Endodermal cell (in vitro differentiated cells): Measurements from ENCODE around the gene PCDHB2. TPM values are rescaled to one million over a fixed set of nuclear protein-coding genes. Genes with fewer than 3 reads are reported as not detected.
A peak's percentile ranks its signal among the peaks of the same experiment; 100 is the strongest.
"Not testable (repeated sequence)": the region's sequence is repeated elsewhere in the genome, so short reads cannot be mapped to it uniquely, and the experiment has no call there.

Source experiments
- DNase-seq: peaks from one replicate; pipeline ENCODE4 v3.0.0-alpha.2; 2017
- H3K27ac ChIP-seq: 2 replicates; pipeline ENCODE4 v1.5.1; 2013; ENCODE audit warnings: mild to moderate bottlenecking, low read depth, low read length, moderate library complexity
- H3K27me3 ChIP-seq: 2 replicates; pipeline ENCODE4 v1.6.1; 2013; ENCODE audit warnings: mild to moderate bottlenecking, low read length, moderate library complexity; ENCODE audit not compliant: insufficient read depth, control insufficient read depth, poor library complexity, severe bottlenecking
- H3K36me3 ChIP-seq: 2 replicates; pipeline ENCODE4 v1.7.0; 2013; ENCODE audit warnings: mild to moderate bottlenecking, low read length, moderate library complexity; ENCODE audit not compliant: control insufficient read depth, insufficient read depth
- H3K4me1 ChIP-seq: one replicate; pipeline ENCODE4 v1.7.0; 2013; ENCODE audit warnings: low read length; ENCODE audit not compliant: control insufficient read depth, insufficient read depth
- H3K4me3 ChIP-seq: 2 replicates; pipeline ENCODE4 v1.5.1; 2013; ENCODE audit warnings: mild to moderate bottlenecking, low read length, moderate library complexity
- H3K9ac ChIP-seq: 2 replicates; pipeline ENCODE4 v1.6.1; 2013; ENCODE audit warnings: mild to moderate bottlenecking, low read length, moderate library complexity; ENCODE audit not compliant: poor library complexity, severe bottlenecking; ENCODE audit errors: extremely low read depth
- H3K9me3 ChIP-seq: 2 replicates; pipeline ENCODE4 v1.6.1; 2013; ENCODE audit warnings: mild to moderate bottlenecking, low read length, moderate library complexity; ENCODE audit not compliant: control insufficient read depth
- H3K27ac Mint-ChIP-seq: 2 replicates; pipeline ENCODE4 v1.8.0; 2020; ENCODE audit warnings: mixed read lengths
- H3K27me3 Mint-ChIP-seq: 2 replicates; pipeline ENCODE4 v1.8.0; 2021; ENCODE audit warnings: mild to moderate bottlenecking, mixed read lengths; ENCODE audit not compliant: insufficient read depth
- H3K36me3 Mint-ChIP-seq: 2 replicates; pipeline ENCODE4 v1.8.0; 2020; ENCODE audit warnings: low read depth, mixed read lengths
- H3K4me1 Mint-ChIP-seq: 2 replicates; pipeline ENCODE4 v1.8.0; 2020; ENCODE audit warnings: mixed read lengths
- H3K4me3 Mint-ChIP-seq: 2 replicates; pipeline ENCODE4 v1.8.0; 2020; ENCODE audit warnings: mild to moderate bottlenecking, moderate library complexity, mixed read lengths
- H3K9me3 Mint-ChIP-seq: 2 replicates; pipeline ENCODE4 v1.8.0; 2020; ENCODE audit warnings: mild to moderate bottlenecking, mixed read lengths
- WGBS, 2 experiments: methylation state at CpG; one replicate each; pipeline versions ENCODE4 v1.1.5 to v1.1.7; 2013; ENCODE audit warnings: missing lambda C conversion rate in 2 of 2, mixed read lengths in 1 of 2; ENCODE audit not compliant: insufficient coverage in 1 of 2, insufficient read length in 1 of 2; 5-methylcytosine and 5-hydroxymethylcytosine counted together
- total RNA-seq, 2 donors: library from RNA; stranded (reverse); fragmentation: NEBNext Ultra II Directional in 1 of 2; extraction: Animal tissue kit (Norgen Biotek cat#: 25700) in 1 of 2; gene quantifications; 2 replicates in 1 of 2; 3 replicates in 1 of 2; pipeline ENCODE4 v1.2.1, GENCODE V29; 2021
- TF ChIP-seq, protein P1 (sequence below): fragments of 200-600 bp; sonication (generic); conservative IDR thresholded peaks from 2 replicates; pipeline ENCODE4 v1.5.0; 2021; ENCODE audit warnings: antibody characterized with exemption, mild to moderate bottlenecking

PCDHB2 gene
- total RNA-seq, 2 donors from 2014 or later: 28.4 to 32.1 TPM

DNA sequence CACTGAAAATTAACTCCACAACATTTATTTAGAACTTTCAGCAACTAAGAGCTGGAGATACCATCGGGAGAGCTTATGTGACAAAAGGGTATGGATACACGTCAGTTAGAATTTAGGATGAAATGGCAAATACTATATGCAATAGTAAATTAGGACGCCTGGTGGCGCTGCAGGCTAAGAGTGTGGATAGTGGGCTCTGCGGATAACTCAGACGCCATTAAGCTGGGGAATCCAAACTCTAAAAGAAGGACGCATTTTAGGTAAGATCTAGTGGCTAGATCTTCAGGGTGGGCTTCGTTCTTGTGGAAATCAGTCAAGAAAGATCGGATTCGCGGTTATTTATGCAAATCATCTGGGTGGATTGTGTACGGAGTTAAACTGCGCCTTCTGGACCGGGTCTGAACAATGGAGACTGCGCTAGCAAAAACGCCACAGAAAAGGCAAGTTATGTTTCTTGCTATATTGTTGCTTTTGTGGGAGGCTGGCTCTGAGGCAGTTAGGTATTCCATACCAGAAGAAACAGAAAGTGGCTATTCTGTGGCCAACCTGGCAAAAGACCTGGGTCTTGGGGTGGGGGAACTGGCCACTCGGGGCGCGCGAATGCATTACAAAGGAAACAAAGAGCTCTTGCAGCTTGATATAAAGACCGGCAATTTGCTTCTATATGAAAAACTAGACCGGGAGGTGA is 40.8 kb downstream of the PCDHB2 start, which contains the start of gene PCDHB5:
TSS of gene PCDHB5 (plus strand) at position 177 of the 688 bp plus-strand sequence. CDS start at position 406, 229 bp downstream.
- no peaks in the 10 kb centered on the region for H3K27me3 Mint-ChIP-seq
- peak; percentile 91 for DNase-seq
- TF ChIP-seq, protein P1, sequence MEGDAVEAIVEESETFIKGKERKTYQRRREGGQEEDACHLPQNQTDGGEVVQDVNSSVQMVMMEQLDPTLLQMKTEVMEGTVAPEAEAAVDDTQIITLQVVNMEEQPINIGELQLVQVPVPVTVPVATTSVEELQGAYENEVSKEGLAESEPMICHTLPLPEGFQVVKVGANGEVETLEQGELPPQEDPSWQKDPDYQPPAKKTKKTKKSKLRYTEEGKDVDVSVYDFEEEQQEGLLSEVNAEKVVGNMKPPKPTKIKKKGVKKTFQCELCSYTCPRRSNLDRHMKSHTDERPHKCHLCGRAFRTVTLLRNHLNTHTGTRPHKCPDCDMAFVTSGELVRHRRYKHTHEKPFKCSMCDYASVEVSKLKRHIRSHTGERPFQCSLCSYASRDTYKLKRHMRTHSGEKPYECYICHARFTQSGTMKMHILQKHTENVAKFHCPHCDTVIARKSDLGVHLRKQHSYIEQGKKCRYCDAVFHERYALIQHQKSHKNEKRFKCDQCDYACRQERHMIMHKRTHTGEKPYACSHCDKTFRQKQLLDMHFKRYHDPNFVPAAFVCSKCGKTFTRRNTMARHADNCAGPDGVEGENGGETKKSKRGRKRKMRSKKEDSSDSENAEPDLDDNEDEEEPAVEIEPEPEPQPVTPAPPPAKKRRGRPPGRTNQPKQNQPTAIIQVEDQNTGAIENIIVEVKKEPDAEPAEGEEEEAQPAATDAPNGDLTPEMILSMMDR: peak; percentile 91
- 85 to 86% methylated on average over 18 to 22 of the region's 22 CpGs for WGBS, 2 experiments
- Histone ChIP-seq H3K27ac (no peak within 1 kb of the TSS), H3K9me3 (peaks cover 39% of the 10 kb centered on the region), H3K4me1 (no peaks in the 10 kb centered on the region), H3K9ac (no peak within 1 kb of the TSS), H3K27me3 (no peaks in the 10 kb centered on the region), H3K4me3 (peak within 1 kb of the TSS; percentile 12), H3K36me3 (no peaks in the 10 kb centered on the region)
- H3K27ac Mint-ChIP-seq: peak within 1 kb of the TSS; percentile 99
- peaks cover 64% of the 10 kb centered on the region for H3K9me3 Mint-ChIP-seq
- peaks cover 40% of the 10 kb centered on the region for H3K36me3 Mint-ChIP-seq
- peak within 1 kb of the TSS; percentile 92 for H3K4me3 Mint-ChIP-seq
- H3K4me1 Mint-ChIP-seq: no peaks in the 10 kb centered on the region

DNA sequence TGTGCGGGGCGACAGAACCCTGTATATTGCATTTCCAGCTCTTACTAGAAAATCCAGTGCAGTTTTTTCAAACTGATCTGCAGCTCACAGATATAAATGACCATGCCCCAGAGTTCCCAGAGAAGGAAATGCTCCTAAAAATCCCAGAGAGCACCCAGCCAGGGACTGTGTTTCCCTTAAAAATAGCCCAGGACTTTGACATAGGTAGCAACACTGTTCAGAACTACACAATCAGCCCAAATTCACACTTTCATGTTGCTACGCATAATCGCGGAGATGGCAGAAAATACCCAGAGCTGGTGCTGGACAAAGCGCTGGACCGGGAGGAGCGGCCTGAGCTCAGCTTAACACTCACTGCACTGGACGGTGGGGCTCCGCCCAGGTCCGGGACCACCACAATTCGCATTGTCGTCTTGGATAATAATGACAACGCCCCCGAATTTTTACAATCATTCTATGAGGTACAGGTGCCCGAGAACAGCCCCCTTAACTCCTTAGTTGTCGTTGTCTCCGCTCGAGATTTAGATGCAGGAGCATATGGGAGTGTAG is 41.4 kb downstream of the PCDHB2 start:
- no peak overlapping the region for H3K9ac ChIP-seq
- H3K27me3 ChIP-seq: no peaks in the 10 kb centered on the region
- no peak overlapping the region for H3K4me3 ChIP-seq
- TF ChIP-seq, protein P1: no peak
- no peaks in the 10 kb centered on the region for H3K36me3 ChIP-seq
- Mint-ChIP-seq H3K36me3 (peaks cover 40% of the 10 kb centered on the region), H3K4me1 (no peaks in the 10 kb centered on the region), H3K27me3 (no peaks in the 10 kb centered on the region), H3K27ac (peak overlapping the region; percentile 99), H3K9me3 (peaks cover 61% of the 10 kb centered on the region), H3K4me3 (peak overlapping the region; percentile 92)
- H3K27ac ChIP-seq: no peak overlapping the region
- H3K4me1 ChIP-seq: no peaks in the 10 kb centered on the region
- H3K9me3 ChIP-seq: peaks cover 39% of the 10 kb centered on the region
- DNase-seq: peak; percentile 48
- WGBS, 2 experiments: 94% methylated on average over 17 to 19 of the region's 19 CpGs

DNA sequence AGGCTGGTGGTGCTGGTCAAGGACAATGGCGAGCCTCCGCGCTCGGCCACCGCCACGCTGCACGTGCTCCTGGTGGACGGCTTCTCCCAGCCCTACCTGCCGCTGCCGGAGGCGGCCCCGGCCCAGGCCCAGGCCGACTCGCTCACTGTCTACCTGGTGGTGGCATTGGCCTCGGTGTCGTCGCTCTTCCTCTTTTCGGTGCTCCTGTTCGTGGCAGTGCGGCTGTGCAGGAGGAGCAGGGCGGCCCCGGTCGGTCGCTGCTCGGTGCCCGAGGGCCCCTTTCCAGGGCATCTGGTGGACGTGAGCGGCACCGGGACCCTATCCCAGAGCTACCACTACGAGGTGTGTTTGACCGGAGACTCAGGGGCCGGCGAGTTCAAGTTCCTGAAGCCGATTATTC is 42.9 kb downstream of the PCDHB2 start:
- H3K36me3 ChIP-seq, H3K9ac ChIP-seq, H3K4me3 ChIP-seq, H3K4me1 Mint-ChIP-seq, H3K27ac ChIP-seq, H3K27me3 ChIP-seq, DNase-seq, H3K4me1 ChIP-seq, H3K27ac Mint-ChIP-seq, H3K27me3 Mint-ChIP-seq: not testable (repeated sequence)
- H3K36me3 Mint-ChIP-seq: peaks cover 40% of the 10 kb centered on the region
- H3K9me3 Mint-ChIP-seq: peaks cover 58% of the 10 kb centered on the region
- WGBS, 2 experiments: 93 to 97% methylated on average over 12 to 29 of the region's 34 CpGs
- H3K4me3 Mint-ChIP-seq: peak overlapping the region; percentile 27
- H3K9me3 ChIP-seq: peaks cover 31% of the 10 kb centered on the region

Other genes starting within 250 kb of the PCDHB2 start
- 1 to 10 TPM in 1 of 2 donors, under 1 TPM in 1; 0.60 to 2.6 TPM for gene PCDHA9, start 246.2 kb upstream of the PCDHB2 start, total RNA-seq
- gene PCDHA10, start 238.7 kb upstream of the PCDHB2 start, total RNA-seq: 10 to 100 TPM; 10.2 to 17.7 TPM
- 10 to 100 TPM in 1 of 2 donors, 1 to 10 TPM in 1; 4.7 to 11.7 TPM for gene PCDHA11, start 225.7 kb upstream of the PCDHB2 start, total RNA-seq
- gene PCDHA12, start 219.3 kb upstream of the PCDHB2 start, total RNA-seq: 10 to 100 TPM; 11.2 to 13.8 TPM
- gene PCDHA13, start 212.5 kb upstream of the PCDHB2 start, total RNA-seq: 1 to 10 TPM; 1.2 to 3.8 TPM
- 1 to 10 TPM; 3.2 to 6.1 TPM for gene PCDHAC1, start 168.3 kb upstream of the PCDHB2 start, total RNA-seq
- 1 to 10 TPM in 1 of 2 donors, under 1 TPM in 1; 0.49 to 2.4 TPM for gene PCDHAC2, start 128.1 kb upstream of the PCDHB2 start, total RNA-seq
- under 1 TPM in 1 of 2 donors, not detected in 1; 0.04 TPM for gene PCDHB1, start 43.2 kb upstream of the PCDHB2 start, total RNA-seq
- gene PCDHB3, start 5.9 kb downstream of the PCDHB2 start, total RNA-seq: 10 to 100 TPM in 1 of 2 donors, 1 to 10 TPM in 1; 4.3 to 17.7 TPM
- 1 to 10 TPM; 1.7 to 3.3 TPM for gene PCDHB4, start 27.2 kb downstream of the PCDHB2 start, total RNA-seq
- gene PCDHB5, start 40.6 kb downstream of the PCDHB2 start, total RNA-seq: 10 to 100 TPM in 1 of 2 donors, 1 to 10 TPM in 1; 2.4 to 43.5 TPM
- gene PCDHB6, start 55.4 kb downstream of the PCDHB2 start, total RNA-seq: 1 to 10 TPM in 1 of 2 donors, under 1 TPM in 1; 0.66 to 2.0 TPM
- under 1 TPM; 0.42 to 0.75 TPM for gene PCDHB7, start 78.0 kb downstream of the PCDHB2 start, total RNA-seq
- gene PCDHB8, start 83.2 kb downstream of the PCDHB2 start, total RNA-seq: 1 to 10 TPM in 1 of 2 donors, under 1 TPM in 1; 0.71 to 3.6 TPM
- 10 to 100 TPM in 1 of 2 donors, 1 to 10 TPM in 1; 9.7 to 14.8 TPM for gene PCDHB16, start 87.8 kb downstream of the PCDHB2 start, total RNA-seq
- 1 to 10 TPM; 3.2 to 5.1 TPM for gene PCDHB9, start 92.5 kb downstream of the PCDHB2 start, total RNA-seq
- gene PCDHB10, start 97.7 kb downstream of the PCDHB2 start, total RNA-seq: 1 to 10 TPM; 2.9 to 3.5 TPM
- gene PCDHB11, start 105.0 kb downstream of the PCDHB2 start, total RNA-seq: 1 to 10 TPM; 2.6 to 4.7 TPM
- gene PCDHB12, start 114.1 kb downstream of the PCDHB2 start, total RNA-seq: 1 to 10 TPM; 1.6 to 5.0 TPM
- gene PCDHB13, start 119.3 kb downstream of the PCDHB2 start, total RNA-seq: 1 to 10 TPM; 1.8 to 3.3 TPM
- gene PCDHB14, start 128.7 kb downstream of the PCDHB2 start, total RNA-seq: 1 to 10 TPM; 2.6 to 2.8 TPM
- 1 to 10 TPM; 3.7 to 9.8 TPM for gene PCDHB15, start 150.8 kb downstream of the PCDHB2 start, total RNA-seq
- gene SLC25A2, start 209.4 kb downstream of the PCDHB2 start, total RNA-seq: under 1 TPM; 0.55 to 0.68 TPM
- 10 to 100 TPM; 85.4 to 99.0 TPM for gene TAF7, start 226.2 kb downstream of the PCDHB2 start, total RNA-seq
- gene PCDHGA1, start 235.9 kb downstream of the PCDHB2 start, total RNA-seq: 1 to 10 TPM in 1 of 2 donors, under 1 TPM in 1; 0.38 to 2.2 TPM
- gene PCDHGA2, start 244.1 kb downstream of the PCDHB2 start, total RNA-seq: 1 to 10 TPM in 1 of 2 donors, under 1 TPM in 1; 0.09 to 2.0 TPM
- gene PCDHGA3, start 249.2 kb downstream of the PCDHB2 start, total RNA-seq: 1 to 10 TPM in 1 of 2 donors, not detected in 1; 4.3 TPM